GM18907 (cell line): ENCODE measurements around the gene N4BP2L2.
"Not testable (repeated sequence)": the region's sequence is repeated elsewhere in the genome, so short reads cannot be mapped to it uniquely, and the experiment has no call there.

Experiments used
- ATAC-seq: cut with Tn5 transposase; IDR thresholded peaks from one replicate; pipeline ENCODE4 v1.9.1; 2021; ENCODE audit warnings: mild to moderate bottlenecking, moderate library complexity; ENCODE audit not compliant: unreplicated experiment

The N4BP2L2 gene

DNA sequence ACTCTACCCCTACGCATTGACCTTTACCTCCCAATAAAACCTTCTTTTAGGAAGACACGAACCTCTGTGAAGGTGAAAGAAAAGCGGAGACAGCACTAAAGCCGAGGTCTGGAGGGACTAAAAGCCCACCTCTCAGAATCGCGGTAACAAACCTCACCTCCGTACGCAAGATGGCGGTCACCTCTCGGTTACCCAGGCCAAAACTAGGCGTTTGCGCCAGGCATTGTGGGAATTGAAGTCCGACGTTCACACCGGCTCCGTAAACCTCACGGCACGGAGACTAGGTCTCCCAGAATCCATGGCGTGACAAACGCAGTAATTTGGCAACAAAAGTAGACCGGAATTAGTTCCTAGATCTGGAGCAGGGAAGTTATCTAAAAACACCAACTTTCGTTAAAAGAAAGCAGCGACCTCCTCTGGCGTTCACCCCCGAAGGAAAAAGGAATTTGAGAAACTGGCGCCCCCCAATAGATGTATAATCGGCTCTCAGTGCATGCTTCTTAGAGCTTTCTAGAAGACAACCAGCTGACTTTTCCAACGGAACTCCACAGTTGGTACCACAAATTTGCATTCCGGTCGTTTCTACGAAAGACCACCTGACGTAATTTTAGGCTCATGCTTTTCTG is at the start of gene N4BP2L2:
Gene N4BP2L2 (minus strand): TSS at position 175 of the 626 bp plus-strand sequence. CDS start 1,768 bp downstream, outside the sequence.
- ATAC-seq, result peak; percentile 97

GRCh38 chr13:32587811-32588170 is 49.2 kb upstream of the N4BP2L2 start:
- ATAC-seq, result no peak

GRCh38 chr13:32587011-32587810 is 48.6 kb upstream of the N4BP2L2 start:
- ATAC-seq, result peak; percentile 47

GRCh38 chr13:32586080-32586900 is 47.7 kb upstream of the N4BP2L2 start, which contains the start of gene PDS5B:
PDS5B (plus strand) TSS chr13:32586452; CDS start chr13:32648773, 62,321 bp downstream.
- peak; percentile 82 for ATAC-seq

GRCh38 chr13:32585550-32586079 is 47.0 kb upstream of the N4BP2L2 start:
- ATAC-seq, result no peak

DNA sequence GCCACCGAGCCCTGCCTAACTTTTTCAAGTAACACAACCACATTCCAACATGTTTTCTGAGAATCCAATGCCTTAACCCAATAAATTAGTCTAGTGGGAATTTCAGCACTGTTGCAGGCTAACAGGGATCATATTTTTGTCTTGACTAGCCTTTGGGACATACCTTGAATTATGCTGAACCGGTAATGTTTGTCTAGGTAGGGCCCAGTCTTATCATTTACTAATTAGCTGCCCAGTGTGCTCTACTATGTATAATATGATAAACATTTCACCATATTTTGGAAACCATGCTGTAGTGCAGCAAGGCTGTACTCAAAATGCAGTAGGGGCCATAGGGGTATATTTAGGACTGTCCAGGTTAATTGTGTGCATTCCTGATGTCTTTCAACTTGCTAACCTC is 44.4 kb upstream of the N4BP2L2 start:
- no peak for ATAC-seq

- ATAC-seq, result no peak
These were observed 43.7 kb upstream of the N4BP2L2 start for GRCh38 chr13:32582281-32582680.

DNA sequence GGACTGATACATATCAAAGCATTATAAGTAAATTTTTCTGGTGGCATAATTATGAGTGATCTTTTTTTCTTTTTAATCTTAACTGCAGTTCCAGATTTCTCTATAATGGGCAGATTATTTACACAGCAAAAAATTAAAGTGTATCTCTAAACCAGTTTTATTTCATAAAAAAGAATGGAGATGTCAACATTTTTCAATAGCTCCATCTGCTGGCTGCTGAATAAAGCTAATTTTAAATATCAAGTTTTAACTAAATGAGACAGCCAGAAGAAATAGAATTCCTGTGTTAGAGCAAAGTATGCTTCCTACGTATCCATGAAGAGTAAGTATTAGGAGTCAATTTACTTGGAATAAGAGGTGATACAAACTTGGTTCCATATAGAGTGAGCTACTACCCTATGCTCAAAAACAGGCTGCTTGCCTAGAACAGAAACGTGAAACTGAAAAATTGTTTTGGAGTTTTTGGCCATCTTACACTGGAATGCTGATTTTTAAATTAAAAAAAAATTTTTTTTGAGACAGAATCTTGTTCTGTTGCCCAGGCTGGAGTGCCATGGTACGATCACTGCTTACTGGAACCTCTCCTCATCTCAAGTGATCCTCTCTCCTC is 42.7 kb upstream of the N4BP2L2 start:
- ATAC-seq, result no peak

DNA sequence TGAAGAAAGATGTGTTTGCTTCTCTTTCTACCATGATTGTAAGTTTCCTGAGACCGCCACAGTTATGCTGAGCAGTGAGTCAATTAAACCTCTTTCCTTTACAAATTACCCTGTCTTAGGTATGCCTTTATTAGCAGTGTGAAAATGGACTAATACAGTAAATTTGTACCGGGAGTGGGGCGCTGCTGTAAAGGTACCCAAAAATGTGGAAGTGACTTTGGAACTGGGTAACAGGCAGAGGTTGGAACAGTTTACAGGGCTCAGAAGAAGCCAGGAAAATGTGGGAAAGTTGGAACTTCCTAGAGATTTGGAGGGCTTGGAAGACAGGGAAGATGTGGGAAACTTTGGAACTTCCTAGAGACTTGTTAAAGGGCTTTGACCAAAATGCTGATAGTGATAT is 38.4 kb upstream of the N4BP2L2 start:
- no peak for ATAC-seq

- not testable (repeated sequence) for ATAC-seq
These were observed 37.1 kb upstream of the N4BP2L2 start for GRCh38 chr13:32575687-32576086.

DNA sequence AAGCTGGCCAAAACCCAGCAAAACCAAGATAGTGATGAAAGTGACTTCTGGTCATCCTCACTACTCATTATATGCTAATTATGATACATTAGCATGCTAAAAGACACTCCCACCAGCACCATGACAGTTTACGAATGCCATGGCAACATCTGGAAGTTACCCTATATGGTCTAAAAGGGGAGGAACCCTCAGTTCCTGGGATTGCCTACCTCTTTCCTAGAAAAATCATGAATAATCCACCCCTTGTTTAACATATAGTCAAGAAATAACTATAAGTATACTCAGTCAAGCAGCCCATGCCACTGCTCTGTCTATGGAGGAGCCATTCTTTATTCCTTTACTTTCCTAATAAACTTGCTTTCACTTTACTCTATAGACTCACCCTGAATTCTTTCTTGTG is 22.2 kb upstream of the N4BP2L2 start:
- not testable (repeated sequence) for ATAC-seq

DNA sequence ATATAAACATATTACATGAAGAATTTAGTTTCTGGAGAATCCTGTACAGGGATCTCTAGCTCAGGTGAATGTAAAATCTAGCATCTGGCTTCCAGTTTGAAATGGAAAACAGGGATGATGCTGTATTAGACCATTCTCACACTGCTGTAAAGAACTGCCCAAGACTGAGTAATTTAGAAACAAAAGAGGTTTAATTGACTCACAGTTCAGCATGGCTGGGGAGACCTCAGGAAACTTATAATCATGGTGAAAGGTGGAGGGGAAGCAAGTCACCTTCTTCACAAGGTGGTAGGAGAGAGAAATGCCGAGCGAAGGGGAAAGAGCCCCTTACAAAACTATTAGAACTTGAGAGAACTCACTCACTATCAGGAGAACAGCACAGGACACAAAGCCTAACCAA is 17.0 kb upstream of the N4BP2L2 start:
- ATAC-seq, result no peak

DNA sequence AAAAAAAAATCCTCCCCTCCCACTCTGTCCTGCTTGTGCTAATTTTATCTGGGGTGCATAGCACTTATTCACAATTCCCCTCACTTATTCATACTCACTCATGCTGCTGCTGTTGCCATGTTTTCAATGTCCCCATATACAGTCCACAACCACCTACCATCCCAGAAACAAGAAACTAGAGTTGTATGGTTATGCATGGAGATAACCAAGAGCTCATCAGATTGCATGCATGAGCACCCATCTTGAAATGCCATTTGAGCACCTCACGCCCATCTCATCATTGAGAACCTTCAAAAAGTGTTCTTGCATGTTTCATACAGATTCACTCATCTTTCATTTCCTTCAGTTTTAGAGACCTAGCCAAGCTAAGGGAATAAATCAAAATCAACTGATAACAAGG is 15.1 kb upstream of the N4BP2L2 start:
- no peak for ATAC-seq

DNA sequence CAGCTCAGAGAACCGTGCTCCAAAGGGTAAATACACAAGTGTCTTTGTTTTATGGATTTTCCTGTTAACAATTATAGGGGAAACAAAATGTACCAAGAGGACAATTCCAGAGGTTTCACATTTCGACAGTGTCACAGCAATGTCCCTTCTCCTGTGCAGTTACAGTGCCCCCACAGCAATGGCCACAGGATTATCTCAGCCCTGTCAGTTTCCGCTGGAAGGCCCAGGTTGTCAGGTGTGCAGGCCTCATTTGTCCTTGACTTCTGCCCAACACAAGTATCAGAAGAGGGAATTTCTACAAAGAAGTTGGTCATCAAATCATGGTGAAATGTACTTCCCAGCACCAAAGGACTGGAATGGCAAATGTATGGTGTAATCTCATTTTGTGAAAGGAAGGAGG is 11.2 kb upstream of the N4BP2L2 start:
- no peak for ATAC-seq

DNA sequence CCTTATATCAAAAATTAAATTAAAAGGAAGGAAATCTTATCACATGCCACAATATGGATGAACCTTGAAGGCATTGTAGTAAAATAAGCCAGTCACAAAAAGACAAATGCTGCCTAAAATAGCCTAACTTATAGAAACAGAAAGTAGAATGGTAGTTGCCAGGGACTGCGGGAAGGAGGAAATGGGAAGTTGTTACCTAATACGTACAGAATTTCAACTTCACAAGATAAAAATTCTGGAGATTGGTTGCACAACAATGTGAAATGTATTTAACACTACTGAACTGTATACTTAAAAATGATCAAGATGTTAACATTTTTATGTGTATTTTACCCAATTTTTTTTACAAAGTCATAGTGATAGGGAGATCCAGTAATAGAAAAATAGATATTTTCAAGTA is 10.2 kb upstream of the N4BP2L2 start:
- ATAC-seq, result no peak

DNA sequence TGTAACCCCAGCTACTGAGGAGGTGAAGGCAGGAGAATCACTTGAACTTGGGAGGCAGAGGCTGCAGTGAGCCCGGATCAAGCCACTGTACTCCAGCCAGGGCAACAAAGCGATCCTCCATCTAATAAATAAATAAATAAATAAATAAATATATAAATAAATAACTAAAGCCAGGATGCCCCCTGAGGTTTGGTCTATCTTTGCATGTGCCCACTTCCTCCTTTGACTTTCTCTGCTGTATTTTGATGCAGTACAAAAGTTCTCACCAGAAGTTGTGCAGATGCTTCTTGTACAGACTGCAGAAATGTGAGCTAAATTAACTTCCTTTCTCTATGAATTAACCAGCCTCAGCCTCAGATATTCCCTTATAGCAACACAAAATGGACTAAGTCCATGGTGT is 6.5 kb upstream of the N4BP2L2 start:
- ATAC-seq, result no peak

- ATAC-seq, result no peak
These were observed 3.6 kb upstream of the N4BP2L2 start for GRCh38 chr13:32542221-32542620.

DNA sequence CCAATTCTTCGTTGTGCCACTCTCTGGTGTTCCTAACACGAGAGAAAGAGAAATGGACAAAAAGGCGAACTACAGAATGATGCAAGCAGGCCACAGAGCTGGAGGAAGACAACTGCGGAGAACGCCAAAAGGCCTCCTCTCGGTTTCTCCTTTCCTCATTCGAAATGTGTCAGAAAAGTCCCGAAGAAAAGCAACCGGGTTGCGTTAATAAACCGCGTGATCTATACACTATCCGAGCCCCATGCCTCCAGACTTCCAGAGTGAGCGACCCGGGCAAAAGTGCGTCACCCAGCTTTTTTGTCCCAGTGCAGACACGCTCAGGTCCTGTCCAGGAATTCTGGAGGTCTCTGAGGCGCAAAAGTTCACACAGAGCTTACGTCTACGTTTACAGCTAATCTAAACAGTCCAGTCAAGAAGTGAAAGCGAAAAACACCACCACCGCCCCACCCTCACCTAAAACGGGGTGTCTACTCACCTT is 413 bp downstream of the N4BP2L2 start:
- peak; percentile 85 for ATAC-seq

DNA sequence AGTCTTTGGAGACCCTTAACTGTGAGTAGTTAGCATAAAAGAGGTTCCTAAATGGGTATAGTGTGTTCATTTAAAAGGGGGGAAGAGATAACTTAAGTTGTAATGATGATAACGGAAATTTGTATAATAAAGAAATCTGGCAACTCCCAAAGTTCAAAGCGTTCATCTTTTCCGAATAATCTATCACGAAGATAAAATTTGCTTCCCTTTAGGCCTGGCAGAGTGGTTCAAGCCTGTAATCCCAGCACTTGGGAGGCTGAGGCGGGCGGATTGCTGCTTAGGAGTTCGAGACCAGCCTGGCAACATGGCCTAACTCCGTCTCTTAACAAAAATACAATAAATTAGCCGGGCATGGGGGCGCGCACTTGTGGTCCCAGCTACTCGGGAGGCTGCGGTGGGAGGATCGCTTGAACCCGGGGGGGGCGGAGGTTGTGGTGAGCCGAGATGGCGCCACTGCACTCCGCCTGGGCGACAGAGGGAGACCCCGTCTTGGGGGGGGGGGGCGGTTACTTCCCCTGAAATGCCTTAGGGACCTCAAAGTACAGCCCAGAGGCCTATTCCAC is 934 bp downstream of the N4BP2L2 start:
- ATAC-seq, result no peak

GRCh38 chr13:32535748-32536147 is 2.8 kb downstream of the N4BP2L2 start:
- no peak for ATAC-seq
